Fibroblast of villous mesenchyme (primary cell): ENCODE results near the gene CBX4. TPM values are rescaled to one million over a fixed set of nuclear protein-coding genes. Genes with fewer than 3 reads are reported as not detected.

Source experiments
- DNase-seq: peaks from one replicate; pipeline ENCODE4 v3.0.0-alpha.2; 2010; ENCODE audit warnings: low read depth
- H3K4me3 ChIP-seq: 2 replicates; pipeline ENCODE4 v1.5.1; 2011; ENCODE audit warnings: low read depth, mild to moderate bottlenecking, low read length
- CTCF ChIP-seq: IDR thresholded peaks from 2 replicates; pipeline ENCODE4 v1.5.1; 2012; ENCODE audit warnings: low read depth, mild to moderate bottlenecking, low read length; ENCODE audit not compliant: insufficient read depth
- total RNA-seq: library from RNA; depleted of rRNA; stranded (reverse); fragments of >200 nt; gene quantifications from 2 replicates; pipeline ENCODE4 v1.2.3, GENCODE V29; 2012

CBX4 gene
- total RNA-seq, 1 donor, result 13.0 TPM

DNA sequence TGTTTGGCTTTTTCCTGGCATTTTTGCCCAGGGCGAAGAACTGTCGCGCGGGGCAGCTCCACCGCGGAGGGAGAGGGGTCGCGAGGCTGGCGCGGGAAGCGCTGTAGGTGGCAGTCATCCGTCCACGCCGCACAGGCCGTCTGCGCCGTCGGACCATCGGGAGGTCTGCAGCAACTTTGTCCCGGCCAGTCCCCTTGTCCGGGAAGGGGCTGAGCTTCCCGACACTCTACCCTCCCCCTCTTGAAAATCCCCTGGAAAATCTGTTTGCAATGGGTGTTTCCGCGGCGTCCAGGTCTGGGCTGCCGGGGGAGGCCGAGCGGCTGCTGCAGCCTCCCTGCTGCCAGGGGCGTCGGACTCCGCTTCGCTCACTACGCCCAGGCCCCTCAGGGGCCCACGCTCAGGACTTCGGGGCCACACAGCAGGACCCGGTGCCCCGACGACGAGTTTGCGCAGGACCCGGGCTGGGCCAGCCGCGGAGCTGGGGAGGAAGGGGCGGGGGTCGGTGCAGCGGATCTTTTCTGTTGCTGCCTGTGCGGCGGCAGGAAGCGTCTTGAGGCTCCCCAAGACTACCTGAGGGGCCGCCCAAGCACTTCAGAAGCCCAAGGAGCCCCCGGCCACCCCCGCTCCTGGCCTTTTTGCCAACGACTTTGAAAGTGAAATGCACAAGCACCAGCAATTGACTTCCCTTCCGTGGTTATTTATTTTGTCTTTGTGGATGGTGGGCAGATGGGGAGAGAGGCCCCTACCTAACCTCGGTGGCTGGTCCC, 2.3 kb upstream of the CBX4 start:
- no peak for TF ChIP-seq CTCF
- H3K4me3 ChIP-seq, result no peak overlapping the region

GRCh38 chr17:79840989-79841286, 1.7 kb upstream of the CBX4 start:
- DNase-seq, result no peak
- no peak overlapping the region for H3K4me3 ChIP-seq
- TF ChIP-seq CTCF, result no peak

More for the DNA sequence above, 2.3 kb upstream of the CBX4 start:
- DNase-seq, result no peak

DNA sequence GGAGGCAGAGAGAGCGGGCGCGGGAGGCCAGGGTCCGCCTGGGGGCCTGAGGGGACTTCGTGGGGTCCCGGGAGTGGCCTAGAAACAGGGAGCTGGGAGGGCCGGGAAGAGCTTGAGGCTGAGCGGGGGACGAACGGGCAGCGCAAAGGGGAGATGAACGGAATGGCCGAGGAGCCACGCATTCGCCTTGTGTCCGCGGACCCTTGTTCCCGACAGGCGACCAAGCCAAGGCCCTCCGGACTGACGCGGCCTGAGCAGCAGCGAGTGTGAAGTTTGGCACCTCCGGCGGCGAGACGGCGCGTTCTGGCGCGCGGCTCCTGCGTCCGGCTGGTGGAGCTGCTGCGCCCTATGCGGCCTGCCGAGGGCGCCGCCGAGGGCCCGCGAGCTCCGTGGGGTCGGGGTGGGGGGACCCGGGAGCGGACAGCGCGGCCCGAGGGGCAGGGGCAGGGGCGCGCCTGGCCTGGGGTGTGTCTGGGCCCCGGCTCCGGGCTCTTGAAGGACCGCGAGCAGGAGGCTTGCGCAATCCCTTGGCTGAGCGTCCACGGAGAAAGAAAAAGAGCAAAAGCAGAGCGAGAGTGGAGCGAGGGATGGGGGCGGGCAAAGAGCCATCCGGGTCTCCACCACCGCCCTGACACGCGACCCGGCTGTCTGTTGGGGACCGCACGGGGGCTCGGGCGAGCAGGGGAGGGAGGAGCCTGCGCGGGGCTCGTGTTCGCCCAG, 1.2 kb upstream of the CBX4 start:
- DNase-seq, result peak; percentile 75
- H3K4me3 ChIP-seq, result no peak overlapping the region
- TF ChIP-seq CTCF, result peak; percentile 5

- peak; percentile 55 for DNase-seq
- TF ChIP-seq CTCF, result peak; percentile 13
Measured at GRCh38 chr17:79838522-79839274, 542 bp downstream of the CBX4 start.

DNA sequence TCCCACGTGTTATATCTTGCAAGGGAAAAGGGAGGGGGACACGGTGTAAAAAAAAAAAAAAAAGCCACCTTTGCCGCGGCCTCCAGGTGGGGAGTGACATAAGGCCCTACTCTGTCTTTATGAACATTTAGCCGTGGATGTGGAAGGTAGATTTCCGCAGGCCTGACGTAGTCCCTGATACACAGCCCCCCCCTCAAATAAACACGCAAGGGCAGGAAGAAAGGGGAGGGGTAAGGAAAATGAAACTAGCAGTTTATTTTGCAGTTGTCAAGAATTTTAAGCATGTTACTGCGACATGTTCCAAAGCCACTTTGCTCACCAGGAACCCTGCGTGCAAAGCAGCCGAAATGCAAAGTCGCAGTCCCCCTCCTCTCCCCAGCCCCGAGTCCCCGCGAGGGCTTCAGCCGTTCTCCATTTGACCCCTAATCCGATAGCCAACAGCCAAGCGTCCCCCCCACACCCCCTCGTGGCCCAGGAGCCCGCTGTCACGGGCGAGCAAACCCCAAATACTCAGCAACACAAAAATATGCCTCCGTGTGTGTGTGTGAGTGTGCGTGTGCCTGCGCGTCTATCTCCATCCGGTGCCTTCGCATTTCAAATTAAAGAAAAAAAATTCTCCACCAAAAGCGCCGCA, 1.2 kb downstream of the CBX4 start:
- peak; percentile 48 for DNase-seq
- peak overlapping the region; percentile 85 for H3K4me3 ChIP-seq
- TF ChIP-seq CTCF, result no peak

More at GRCh38 chr17:79838522-79839274, 542 bp downstream of the CBX4 start:
- H3K4me3 ChIP-seq, result peak overlapping the region; percentile 85
